Upper lobe of left lung (tissue), 4 donors: ENCODE results near the gene CEP192.

ENCODE experiments used
- CTCF ChIP-seq, 6 experiments: fragments of 450-650 bp in 4 of 6; fragments of 200-600 bp in 2 of 6; sonication (generic) in 2 of 6; IDR thresholded peaks; one replicate each; pipeline ENCODE4 v1.5.1; 2016 to 2019; ENCODE audit warnings: antibody characterized with exemption in 6 of 6
- EP300 ChIP-seq, 4 donors: sonication (generic); formaldehyde crosslinking; IDR thresholded peaks; one replicate each; pipeline ENCODE4 v1.5.1; 2017; ENCODE audit warnings: antibody characterized with exemption in 4 of 4, control low read depth in 2 of 4
- POLR2A ChIP-seq, 4 donors: fragments of 450-650 bp; IDR thresholded peaks; one replicate each; pipeline ENCODE4 v1.5.1; 2016 to 2017; ENCODE audit warnings: antibody characterized with exemption in 4 of 4, mild to moderate bottlenecking in 2 of 4
- POLR2AphosphoS5 ChIP-seq, 2 donors: sonication (generic); formaldehyde crosslinking; IDR thresholded peaks; one replicate each; pipeline ENCODE4 v1.5.1; 2017; ENCODE audit warnings: antibody characterized with exemption in 2 of 2

- TF ChIP-seq POLR2AphosphoS5 (IDR thresholded peaks at IDR 0.05) (no peak), CTCF (IDR thresholded peaks at IDR 0.05) (no peak), POLR2A (IDR thresholded peaks at IDR 0.05) (no peak), EP300 (IDR thresholded peaks at IDR 0.05) (no peak)
Measured at GRCh38 chr18:13131283-13131682, 140.1 kb downstream of the CEP192 start.
